ENCODE results near the gene ACLY. TPM values are rescaled to one million over a fixed set of nuclear protein-coding genes. Genes with fewer than 3 reads are reported as not detected.

The ACLY gene
- total and polyA plus RNA-seq, 2 experiments from 2014 or later = 101 to 157 TPM

- Histone ChIP-seq H3K4me1 (ENCODE audit: insufficient read depth) (peaks cover 3% of the 10 kb centered on the region), H4K20me1 (ENCODE audit: insufficient read depth, poor library complexity, severe bottlenecking) (no peaks in the 10 kb centered on the region), H3K79me2 (no peaks in the 10 kb centered on the region), H3K27ac (peak overlapping the region; percentile 66), H3K9me2 (replicated peaks; ENCODE audit: insufficient read depth) (no peaks in the 10 kb centered on the region), H3K4me2 (no peak overlapping the region), H3K9me3 (ENCODE audit: low read depth) (no peaks in the 10 kb centered on the region), H2AFZ (peak overlapping the region; percentile 23), H3K4me3 (no peak overlapping the region), H3K36me3 (replicated peaks; ENCODE audit: insufficient read depth, low read depth) (no peaks in the 10 kb centered on the region), H3K27me3 (no peaks in the 10 kb centered on the region)
- 61% methylated on average over 11 of the region's 11 CpGs for WGBS (ENCODE audit: low lambda C conversion rate, missing lambda C conversion rate)
- no peak for DNase-seq (ENCODE audit: low spot score)
- no peak for TF ChIP-seq EZH2 (IDR thresholded peaks at IDR 0.05; ENCODE audit: borderline replicate concordance)
- no peak for TF ChIP-seq CTCF (IDR thresholded peaks at IDR 0.05; ENCODE audit: poor library complexity)
- no peak for TF ChIP-seq EZH2phosphoT487 (IDR thresholded peaks at IDR 0.05; ENCODE audit: low read depth, severe bottlenecking, unreplicated experiment)
Observed at GRCh38 chr17:41957031-41957868, 38.5 kb upstream of the ACLY start.

- H3K4me2 ChIP-seq = no peak overlapping the region
- no peak overlapping the region for H2AFZ ChIP-seq
- no peaks in the 10 kb centered on the region for H3K79me2 ChIP-seq
- H3K27me3 ChIP-seq = no peaks in the 10 kb centered on the region
- no peaks in the 10 kb centered on the region for H3K36me3 ChIP-seq (replicated peaks; ENCODE audit: insufficient read depth, low read depth)
- H3K4me1 ChIP-seq (ENCODE audit: insufficient read depth) = peaks cover 3% of the 10 kb centered on the region
- no peaks in the 10 kb centered on the region for H4K20me1 ChIP-seq (ENCODE audit: insufficient read depth, poor library complexity, severe bottlenecking)
- no peaks in the 10 kb centered on the region for H3K9me2 ChIP-seq (replicated peaks; ENCODE audit: insufficient read depth)
- TF ChIP-seq EZH2 (IDR thresholded peaks at IDR 0.05; ENCODE audit: borderline replicate concordance) (no peak), EZH2phosphoT487 (IDR thresholded peaks at IDR 0.05; ENCODE audit: low read depth, severe bottlenecking, unreplicated experiment) (no peak), CTCF (IDR thresholded peaks at IDR 0.05; ENCODE audit: poor library complexity) (no peak)
- 94% methylated on average over 6 of the region's 6 CpGs for WGBS (ENCODE audit: low lambda C conversion rate, missing lambda C conversion rate)
- H3K9me3 ChIP-seq (ENCODE audit: low read depth) = no peaks in the 10 kb centered on the region
- DNase-seq (ENCODE audit: low spot score) = no peak
- no peak overlapping the region for H3K4me3 ChIP-seq
- H3K27ac ChIP-seq = no peak overlapping the region
Observed at GRCh38 chr17:41956522-41956921, 37.8 kb upstream of the ACLY start.

GRCh38 chr17:41948762-41949460, 30.2 kb upstream of the ACLY start:
- no peaks in the 10 kb centered on the region for H3K4me1 ChIP-seq (ENCODE audit: insufficient read depth)
- H3K4me2 ChIP-seq = no peak overlapping the region
- no peaks in the 10 kb centered on the region for H3K27me3 ChIP-seq
- H3K36me3 ChIP-seq (replicated peaks; ENCODE audit: insufficient read depth, low read depth) = no peaks in the 10 kb centered on the region
- H3K9me2 ChIP-seq (replicated peaks; ENCODE audit: insufficient read depth) = no peaks in the 10 kb centered on the region
- no peak overlapping the region for H3K27ac ChIP-seq
- no peaks in the 10 kb centered on the region for H4K20me1 ChIP-seq (ENCODE audit: insufficient read depth, poor library complexity, severe bottlenecking)
- WGBS (ENCODE audit: low lambda C conversion rate, missing lambda C conversion rate) = 91% methylated on average over 11 of the region's 11 CpGs
- H3K79me2 ChIP-seq = no peaks in the 10 kb centered on the region
- no peak overlapping the region for H2AFZ ChIP-seq
- H3K9me3 ChIP-seq (ENCODE audit: low read depth) = no peaks in the 10 kb centered on the region
- no peak for DNase-seq (ENCODE audit: low spot score)
- no peak overlapping the region for H3K4me3 ChIP-seq
- TF ChIP-seq CTCF (IDR thresholded peaks at IDR 0.05; ENCODE audit: poor library complexity) = no peak
- TF ChIP-seq EZH2phosphoT487 (IDR thresholded peaks at IDR 0.05; ENCODE audit: low read depth, severe bottlenecking, unreplicated experiment) = no peak
- TF ChIP-seq EZH2 (IDR thresholded peaks at IDR 0.05; ENCODE audit: borderline replicate concordance) = no peak
